SK-N-SH (cell line): ENCODE results near the gene LSP1.

Experiments
- CTCF ChIP-seq: fragments of 200-600 bp; sonication (generic); IDR thresholded peaks from 2 replicates; pipeline ENCODE4 v1.6.1; 2017; ENCODE audit warnings: antibody characterized with exemption, mild to moderate bottlenecking, moderate library complexity
- ELF1 ChIP-seq: IDR thresholded peaks from 2 replicates; pipeline ENCODE4 v1.4.0; 2012
- EP300 ChIP-seq, 2 experiments: IDR thresholded peaks; 2 replicates each; pipeline versions ENCODE4 v1.4.0 to v1.6.1; 2012; ENCODE audit warnings: borderline replicate concordance in 1 of 2, low read depth in 1 of 2, low read length in 1 of 2
- FOXM1 ChIP-seq: IDR thresholded peaks from 2 replicates; pipeline ENCODE4 v1.4.0; 2012; ENCODE audit warnings: low read depth, mild to moderate bottlenecking
- JUND ChIP-seq: IDR thresholded peaks from 2 replicates; pipeline ENCODE4 v1.4.0; 2012
- MAX ChIP-seq: IDR thresholded peaks from 2 replicates; pipeline ENCODE4 v1.4.0; 2012; ENCODE audit warnings: low read depth
- PBX3 ChIP-seq: IDR thresholded peaks from 2 replicates; pipeline ENCODE4; 2012
- POLR2AphosphoS5 ChIP-seq: IDR thresholded peaks from 2 replicates; pipeline ENCODE4 v1.6.1; 2012; ENCODE audit warnings: low read depth, low read length
- RAD21 ChIP-seq: IDR thresholded peaks from 2 replicates; pipeline ENCODE4 v1.6.1; 2012; ENCODE audit warnings: mild to moderate bottlenecking, low read length
- REST ChIP-seq: IDR thresholded peaks from 2 replicates; pipeline ENCODE4 v1.6.1; 2012; ENCODE audit warnings: mild to moderate bottlenecking, low read depth, low read length, moderate library complexity
- RXRA ChIP-seq: IDR thresholded peaks from 2 replicates; pipeline ENCODE4 v1.4.0; 2012; ENCODE audit warnings: low read depth, mild to moderate bottlenecking, borderline replicate concordance
- TEAD4 ChIP-seq: IDR thresholded peaks from 2 replicates; pipeline ENCODE4 v1.4.0; 2012; ENCODE audit warnings: mild to moderate bottlenecking, borderline replicate concordance; ENCODE audit not compliant: insufficient read depth
- YY1 ChIP-seq: IDR thresholded peaks from 2 replicates; pipeline ENCODE4 v1.4.0; 2012; ENCODE audit warnings: low read depth, mild to moderate bottlenecking
- ZBTB33 ChIP-seq: IDR thresholded peaks from 2 replicates; pipeline ENCODE4 v1.4.0; 2012; ENCODE audit warnings: low read depth, borderline replicate concordance

GRCh38 chr11:1913271-1914060 lies 60.6 kb downstream of the LSP1 start:
- no peak for TF ChIP-seq CTCF
- no peak for TF ChIP-seq JUND
- TF ChIP-seq EP300 (IDR thresholded peaks at IDR 0.05; ENCODE audit: borderline replicate concordance in 1 of 2, low read depth in 1 of 2, low read length in 1 of 2): no peak
- no peak for TF ChIP-seq POLR2AphosphoS5
- TF ChIP-seq MAX: no peak
- TF ChIP-seq ELF1: no peak
- no peak for TF ChIP-seq ZBTB33
- TF ChIP-seq RAD21: no peak
- TF ChIP-seq PBX3: no peak
- no peak for TF ChIP-seq YY1
- TF ChIP-seq REST: no peak
- no peak for TF ChIP-seq RXRA
- no peak for TF ChIP-seq TEAD4
- no peak for TF ChIP-seq FOXM1
